NCI-H2081 treated with DMSO at 0.1 percent for 48 hours (cell line): ENCODE results near the gene PIGU.
A peak's percentile ranks its signal among the peaks of the same experiment; 100 is the strongest.
"Not testable (repeated sequence)": the region's sequence is repeated elsewhere in the genome, so short reads cannot be mapped to it uniquely, and the experiment has no call there.

ENCODE experiments used
- DNase-seq: peaks from one replicate; lab custom pipeline; 2025; lab: John Stamatoyannopoulos, UW

Gene PIGU

GRCh38 chr20:34621383-34622367, 55.2 kb downstream of the PIGU start:
- no peak for DNase-seq

DNA sequence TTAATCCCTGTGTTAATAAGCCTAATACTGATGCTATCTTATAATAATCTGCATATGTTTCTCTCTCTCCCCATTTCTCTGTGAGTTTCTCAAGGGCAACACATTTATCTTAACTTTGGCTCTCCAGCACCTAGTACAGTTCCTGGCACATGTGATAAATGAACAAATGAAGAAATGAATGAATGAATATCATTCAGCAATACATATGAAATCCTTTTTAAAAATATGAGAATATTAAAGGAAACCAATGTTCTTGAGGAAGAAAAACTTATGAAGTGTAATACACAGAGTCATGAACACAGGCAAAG, 55.9 kb downstream of the PIGU start:
- DNase-seq: no peak

DNA sequence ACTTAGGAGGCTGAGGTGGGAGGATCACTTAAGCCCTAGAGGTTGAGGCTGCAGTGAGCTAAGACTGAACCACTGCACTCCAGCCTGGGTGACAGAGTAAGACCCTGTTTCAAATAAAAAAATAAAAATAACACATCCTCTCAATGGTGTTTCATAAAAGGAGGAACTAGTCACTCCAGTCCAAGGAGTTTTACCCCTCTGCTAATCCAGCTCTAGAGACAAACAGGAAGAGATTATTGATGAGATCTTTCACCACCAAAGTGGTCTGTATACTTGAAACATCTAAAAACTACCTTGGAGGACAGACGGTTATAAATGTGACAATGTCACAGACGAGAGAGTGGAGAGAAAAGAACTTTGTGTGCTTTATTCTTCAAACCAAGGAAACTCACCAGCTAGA, 58.2 kb downstream of the PIGU start:
- DNase-seq: no peak

DNA sequence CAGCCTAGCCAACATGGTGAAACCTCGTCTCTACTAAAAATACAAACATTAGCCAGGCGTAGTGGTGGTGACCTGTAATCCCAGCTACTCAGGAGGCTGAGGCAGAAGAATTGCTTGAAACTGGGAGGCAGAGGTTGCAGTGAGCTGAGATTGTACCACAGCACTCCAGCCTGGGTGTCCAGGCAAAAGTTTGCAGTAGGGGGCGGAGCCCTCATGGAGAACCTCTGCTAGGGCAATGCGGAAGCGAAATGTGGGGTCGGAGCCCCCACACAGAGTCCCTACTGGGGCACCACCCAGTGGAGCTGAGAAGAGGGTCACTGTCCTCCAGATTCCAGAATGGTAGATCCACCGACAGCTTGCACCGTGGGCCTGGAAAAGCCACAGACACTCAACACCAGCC, 60.0 kb downstream of the PIGU start:
- not testable (repeated sequence) for DNase-seq

DNA sequence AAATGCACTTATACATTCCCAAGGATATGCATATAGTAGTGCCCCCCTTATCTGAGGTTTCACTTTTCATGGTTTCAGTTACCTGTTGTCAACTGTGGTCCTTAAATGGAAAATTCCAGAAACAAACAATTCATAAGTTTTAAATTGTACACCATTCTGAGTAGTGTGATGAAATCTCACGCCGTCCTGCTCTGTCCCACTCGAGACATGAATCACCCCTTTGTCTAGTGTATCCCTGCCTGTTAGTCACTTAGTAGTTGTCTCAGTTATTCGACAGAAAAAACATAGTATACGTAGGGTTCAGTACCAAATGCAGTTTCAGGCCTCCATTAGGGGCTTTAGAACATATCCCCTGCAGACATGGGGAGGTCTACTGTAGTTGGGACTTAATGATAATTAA, 61.4 kb downstream of the PIGU start:
- no peak for DNase-seq

DNA sequence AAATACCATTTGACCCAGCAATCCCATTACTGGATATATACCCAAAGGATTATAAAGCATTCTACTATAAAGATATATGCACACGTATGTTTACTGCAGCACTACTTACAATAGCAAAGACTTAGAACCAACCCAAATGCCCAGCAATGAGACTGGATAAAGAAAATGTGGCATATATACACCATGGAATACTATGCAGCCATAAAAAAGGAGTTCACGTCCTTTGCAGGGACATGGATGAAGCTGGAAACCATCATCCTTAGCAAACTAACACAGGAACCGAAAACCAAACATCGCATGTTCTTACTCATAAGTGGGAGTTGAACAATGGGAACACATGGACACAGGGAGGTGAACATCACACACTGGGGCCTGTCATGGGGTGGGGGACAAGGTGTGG, 64.9 kb downstream of the PIGU start:
- DNase-seq: not testable (repeated sequence)

GRCh38 chr20:34607066-34607465, 69.8 kb downstream of the PIGU start:
- no peak for DNase-seq

- no peak for DNase-seq
These were observed 71.7 kb downstream of the PIGU start for GRCh38 chr20:34604980-34605788.

DNA sequence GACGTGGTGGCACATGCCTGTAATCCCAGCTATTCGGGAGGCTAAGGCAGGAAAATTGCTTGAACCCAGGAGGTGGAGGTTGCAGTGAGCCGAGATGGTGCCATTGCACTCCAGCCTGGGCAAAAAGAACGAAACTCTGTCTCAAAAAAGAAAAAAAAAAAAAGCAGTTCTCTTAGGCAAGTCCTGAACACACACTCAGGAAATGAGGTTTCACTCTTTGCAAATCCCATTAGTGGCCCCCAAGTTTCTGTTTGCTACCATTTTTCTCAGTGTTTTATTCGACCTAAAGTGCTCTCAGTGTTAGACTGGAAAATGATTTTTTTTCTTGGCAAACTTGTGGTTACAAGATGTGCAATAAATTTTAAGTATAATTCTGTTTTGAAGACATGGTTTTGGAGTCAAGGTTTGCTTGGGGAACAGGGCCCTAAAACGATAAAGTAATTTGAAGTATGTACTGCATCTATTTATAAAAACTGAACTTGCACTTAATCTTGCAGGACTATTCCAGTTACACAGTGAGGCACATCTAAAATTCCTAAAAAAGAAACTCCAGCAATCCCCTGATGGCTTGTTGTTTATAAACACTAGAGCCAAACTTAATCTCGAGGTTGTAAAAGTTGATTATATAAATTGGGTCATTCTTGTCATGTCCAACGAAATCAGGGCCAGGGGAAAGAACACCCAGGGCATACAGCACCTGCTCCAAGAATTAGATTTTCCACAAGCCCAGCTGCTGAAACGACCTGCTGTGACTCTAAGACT, 75.8 kb downstream of the PIGU start:
- DNase-seq: no peak

DNA sequence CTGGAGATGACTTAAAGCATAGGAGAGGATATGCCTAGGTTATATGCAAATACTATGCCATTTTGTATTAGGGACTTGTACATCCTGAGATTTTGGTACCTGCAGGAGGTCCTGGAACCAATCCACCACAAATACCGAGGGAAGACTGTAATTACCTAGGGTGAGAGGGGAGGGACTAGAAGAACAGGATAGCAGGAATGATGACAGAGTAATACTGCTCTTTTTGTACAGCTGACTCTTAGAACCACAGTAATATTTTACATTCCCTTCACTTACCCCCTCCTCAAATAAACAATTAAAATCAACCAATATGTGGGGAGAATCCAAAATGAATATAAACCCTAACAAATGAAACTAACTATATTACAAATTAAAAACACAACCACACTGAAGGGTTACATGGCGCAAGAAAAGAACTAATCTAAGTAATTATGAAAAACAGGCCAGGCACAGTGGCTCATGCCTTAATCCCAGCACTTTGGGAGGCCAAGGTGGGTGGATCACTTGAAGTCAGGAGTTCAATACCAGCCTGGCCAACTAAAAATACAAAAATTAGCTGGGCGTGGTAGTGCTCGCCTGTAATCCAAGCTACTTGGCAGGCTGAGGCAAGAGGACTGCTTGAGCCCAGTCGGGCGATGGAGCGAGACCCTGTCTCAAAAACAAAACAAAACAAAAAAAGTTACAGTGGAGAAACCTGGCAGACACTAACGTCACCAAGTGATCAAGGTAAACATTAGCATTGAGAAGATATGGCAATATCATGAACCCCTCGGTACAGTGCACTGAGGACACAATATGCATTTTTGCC, 81.3 kb downstream of the PIGU start:
- peak; percentile 27 for DNase-seq

DNA sequence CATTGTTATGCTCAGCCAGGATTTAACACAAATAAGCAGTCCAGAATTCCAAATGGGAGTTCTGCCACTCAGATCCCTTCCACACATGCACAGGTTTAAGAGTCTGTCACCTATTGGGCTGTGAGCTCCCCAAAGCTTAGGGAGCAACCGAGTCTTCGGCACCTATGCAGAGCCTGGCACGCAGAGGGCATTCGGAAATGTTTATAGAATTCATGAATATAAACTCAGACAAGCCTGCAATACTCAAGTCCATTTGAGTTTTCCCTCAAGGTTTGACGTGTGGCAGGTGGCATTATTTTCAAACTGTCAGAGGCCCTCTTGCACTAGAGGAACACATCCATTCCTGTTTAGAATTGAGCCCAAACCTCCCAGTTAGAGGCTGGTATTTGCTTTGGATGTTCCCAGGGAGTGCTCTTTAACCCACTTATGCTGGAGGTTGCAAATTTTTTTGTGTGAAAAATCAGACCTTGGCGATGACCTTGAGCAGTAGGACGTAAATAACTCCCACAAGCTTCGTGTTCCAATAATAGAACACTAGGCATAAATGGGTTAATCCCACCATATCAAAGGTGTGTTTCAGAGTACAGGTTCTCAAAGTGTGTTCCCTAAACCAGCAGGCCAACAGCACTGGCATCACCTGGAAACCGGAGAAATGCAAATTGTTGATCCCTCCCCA, 90.3 kb downstream of the PIGU start:
- DNase-seq: no peak

DNA sequence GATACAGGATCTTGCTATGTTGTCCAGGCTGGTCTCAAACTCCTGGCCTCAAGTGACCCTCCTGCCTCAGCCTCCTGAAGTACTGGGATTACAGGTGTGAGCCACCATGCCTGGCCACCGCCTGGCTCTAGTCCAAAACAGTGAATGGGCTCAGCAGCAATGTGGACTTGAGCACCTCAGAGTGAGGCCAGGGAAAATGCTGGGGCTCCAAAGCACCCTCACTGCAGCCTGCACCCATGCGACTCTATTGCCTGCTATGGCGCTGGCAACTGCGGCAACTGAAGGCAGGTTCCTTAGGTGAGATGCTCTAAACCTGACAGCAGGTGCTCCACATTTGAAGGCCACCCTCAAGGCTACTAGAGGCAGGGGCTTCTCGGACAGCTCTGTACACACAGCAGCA, 91.9 kb downstream of the PIGU start:
- DNase-seq: no peak

DNA sequence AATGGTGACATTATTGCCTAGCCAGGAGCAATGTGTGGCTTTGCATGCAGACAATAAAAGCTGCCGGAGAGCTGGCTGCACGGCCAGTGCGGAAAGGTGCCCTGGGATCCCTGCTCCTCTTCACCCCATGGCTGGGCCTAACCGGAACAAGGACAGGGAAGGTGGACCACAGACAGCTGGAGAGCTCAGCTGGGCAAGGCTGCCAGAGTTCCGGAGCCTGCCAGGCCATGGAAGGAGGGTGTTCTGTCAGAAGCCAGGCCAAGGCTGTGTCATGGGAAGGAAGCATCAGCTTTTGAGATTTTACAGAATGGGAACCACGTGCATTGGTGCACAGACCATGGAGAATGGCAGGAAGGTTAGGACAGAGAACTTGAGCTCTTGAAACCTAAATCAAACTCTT, 93.3 kb downstream of the PIGU start:
- DNase-seq: no peak

DNA sequence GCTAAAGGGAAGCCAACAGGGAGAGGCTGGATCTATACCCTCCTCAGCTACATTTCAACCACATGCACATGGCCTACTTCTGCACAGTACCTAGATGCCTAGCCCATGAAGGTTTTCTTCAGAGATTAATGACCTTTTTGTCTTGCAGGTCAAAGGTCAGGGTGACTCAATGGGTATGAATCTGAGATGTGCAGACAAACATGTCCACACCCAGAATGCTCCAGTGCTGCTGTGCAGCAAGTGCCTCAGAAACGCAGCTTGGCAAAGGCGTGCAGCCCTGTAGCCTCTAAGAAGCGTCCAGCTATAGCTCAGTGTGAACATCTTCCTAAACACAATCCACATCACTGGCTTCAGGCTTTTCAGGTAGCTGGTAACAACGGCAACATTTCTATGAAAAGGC, 94.0 kb downstream of the PIGU start:
- no peak for DNase-seq

DNA sequence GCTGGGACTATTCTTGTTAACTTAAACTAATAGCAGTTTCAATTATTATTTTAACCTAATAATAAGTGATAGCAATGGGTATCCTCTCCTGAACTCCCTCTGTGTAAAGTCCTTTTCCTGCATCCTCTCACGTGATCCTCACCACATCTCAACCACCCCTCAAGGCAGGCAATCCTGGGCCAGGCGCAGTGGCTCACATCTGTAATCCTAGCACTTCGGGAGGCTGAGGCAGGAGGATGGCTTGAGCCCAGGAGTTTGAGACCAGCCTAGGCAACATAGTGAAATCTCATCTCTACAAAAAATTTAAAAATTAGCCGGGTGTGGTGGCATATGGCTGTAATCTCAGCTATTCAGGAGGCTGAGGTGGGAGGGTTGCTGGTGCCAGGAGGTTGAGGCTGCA, 94.7 kb downstream of the PIGU start:
- no peak for DNase-seq

DNA sequence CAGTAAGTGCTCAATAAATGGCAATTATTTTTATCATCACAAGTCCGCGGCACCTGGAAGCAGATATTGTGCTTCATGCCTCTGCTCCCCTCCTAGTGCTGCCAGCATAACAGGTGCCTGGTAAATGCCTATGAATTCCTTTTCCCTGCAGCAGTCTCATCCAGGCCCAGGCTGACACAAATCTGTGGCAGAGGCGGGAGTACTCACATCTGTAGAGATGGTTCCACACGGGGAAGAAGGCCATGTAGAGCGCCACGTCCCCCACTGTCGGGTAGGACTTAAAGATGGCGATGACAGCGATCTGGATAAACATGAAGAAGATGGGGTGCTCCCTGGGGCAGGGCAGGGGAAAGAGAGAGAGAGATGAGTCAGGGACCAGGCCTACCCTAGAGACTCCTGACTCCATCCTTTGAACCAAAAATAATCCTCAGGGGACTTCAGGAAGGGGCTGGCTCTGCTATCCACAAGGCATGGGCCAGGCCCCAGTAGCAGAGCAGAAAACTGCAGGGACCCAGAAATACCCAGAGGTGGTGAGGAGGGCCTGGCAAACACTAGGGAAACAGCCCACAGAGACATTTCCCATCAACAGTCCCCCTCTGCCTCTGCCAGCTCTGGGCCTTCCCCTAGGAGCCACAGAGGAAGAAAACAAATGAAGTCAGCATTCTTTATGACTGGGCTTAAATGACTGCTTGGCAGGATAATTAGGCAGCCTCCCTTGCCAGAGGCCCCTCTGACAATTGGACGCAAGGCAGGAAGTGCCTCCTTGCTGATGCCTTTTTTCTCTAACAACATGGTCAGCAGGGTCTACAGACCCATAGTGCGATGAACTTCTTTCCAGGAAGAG, 95.3 kb downstream of the PIGU start:
- no peak for DNase-seq

- DNase-seq: no peak
These were observed 96.6 kb downstream of the PIGU start for GRCh38 chr20:34579979-34580940.

- no peak for DNase-seq
These were observed 97.5 kb downstream of the PIGU start for GRCh38 chr20:34579191-34579978.
